Activated CD8-positive, alpha-beta memory T cell treated with anti-CD3 and anti-CD28 coated beads, Interleukin-2, amount 10 ng/mL, durations not matched to agents 7 days and 5 days (primary cell): ENCODE measurements around the gene COL13A1. TPM values are rescaled to one million over a fixed set of nuclear protein-coding genes. Genes with fewer than 3 reads are reported as not detected.

Source experiments
- ATAC-seq: fragments of 150-1000 bp; cut with Tn5 transposase; one replicate; pipeline ENCODE4 v1.10.0; 2021; ENCODE audit warnings: moderate library complexity
- CTCF ChIA-PET: fragments of 350-600 bp; sonication (Branson Sonifier 250); formaldehyde crosslinking; loops from one replicate; lab custom pipeline; 2021; ENCODE audit warnings: antibody characterized with exemption; lab: Charles Lee
- DNase-seq: peaks from one replicate; pipeline ENCODE4 v3.0.0-alpha.2; 2020
- H3K27ac Mint-ChIP-seq: one replicate; pipeline ENCODE4 v1.8.0; 2021; ENCODE audit warnings: mild to moderate bottlenecking, mixed read lengths
- H3K27me3 Mint-ChIP-seq: one replicate; pipeline ENCODE4 v1.8.0; 2021; ENCODE audit warnings: mixed read lengths
- H3K36me3 Mint-ChIP-seq: one replicate; pipeline ENCODE4 v1.8.0; 2021; ENCODE audit warnings: mild to moderate bottlenecking, mixed read lengths
- H3K4me1 Mint-ChIP-seq: one replicate; pipeline ENCODE4 v1.8.0; 2021; ENCODE audit warnings: mixed read lengths
- H3K4me3 Mint-ChIP-seq: one replicate; pipeline ENCODE4 v1.8.0; 2021; ENCODE audit warnings: mild to moderate bottlenecking, moderate library complexity, mixed read lengths
- H3K9me3 Mint-ChIP-seq: one replicate; pipeline ENCODE4 v1.8.0; 2022; ENCODE audit warnings: low read depth, mixed read lengths
- total RNA-seq, 2 experiments: library from RNA; stranded (reverse); gene quantifications; one replicate each; pipeline ENCODE4 v1.2.3, GENCODE V29; 2021

Gene COL13A1
- total RNA-seq, 2 experiments from 2014 or later: not detected

DNA sequence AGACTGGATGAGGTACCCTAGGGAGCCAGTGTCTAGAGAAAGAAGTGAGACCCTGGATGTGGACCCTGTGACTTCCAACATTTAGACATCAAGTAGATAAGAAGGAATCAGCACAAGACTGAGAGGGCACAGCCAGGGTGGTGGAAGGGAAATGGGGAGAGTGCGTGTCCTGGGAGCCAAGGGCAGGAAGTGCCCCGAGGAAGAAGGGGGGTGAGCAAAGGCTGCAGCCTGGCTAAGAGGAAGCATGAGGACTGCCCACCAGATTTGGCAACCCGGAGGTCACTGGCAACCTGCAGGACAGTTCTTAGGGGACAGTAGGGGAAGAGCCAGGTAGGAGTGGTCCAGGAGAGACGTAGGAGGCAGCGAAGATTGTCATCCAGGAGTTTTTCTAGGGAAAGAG lies 14.8 kb downstream of the COL13A1 start:
- Mint-ChIP-seq H3K27me3 (peaks cover 21% of the 10 kb centered on the region), H3K9me3 (peaks cover 2% of the 10 kb centered on the region), H3K27ac (no peak overlapping the region), H3K4me1 (peaks cover 21% of the 10 kb centered on the region), H3K36me3 (peaks cover 4% of the 10 kb centered on the region), H3K4me3 (no peak overlapping the region)
- no peak for ATAC-seq
- CTCF ChIA-PET: no interaction called here
- DNase-seq: no peak

DNA sequence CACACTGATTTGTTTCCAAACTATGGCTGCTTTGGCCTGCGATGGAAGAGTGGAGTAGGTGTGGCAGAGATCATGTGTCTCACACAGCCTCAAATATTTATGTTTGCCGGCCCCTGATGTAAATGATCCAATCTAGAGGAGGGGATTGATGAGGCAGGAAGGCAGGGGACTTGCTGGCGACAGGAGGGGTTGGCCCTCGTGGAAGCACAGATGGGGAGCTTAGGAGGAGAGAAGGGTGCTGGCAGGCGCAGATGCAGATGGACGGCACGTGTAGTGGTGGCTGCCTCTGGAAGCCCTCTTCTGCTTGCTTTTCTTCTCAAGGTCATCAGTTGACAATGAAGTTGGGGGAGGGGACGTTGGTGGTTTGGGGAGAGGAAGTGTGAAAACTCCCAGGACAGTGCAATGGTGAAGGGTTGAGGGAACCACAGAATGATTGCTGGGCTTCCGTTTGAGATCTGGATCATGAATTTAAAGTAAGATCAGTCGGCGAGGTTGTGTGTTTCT lies 15.4 kb downstream of the COL13A1 start:
- Mint-ChIP-seq H3K4me1 (peaks cover 21% of the 10 kb centered on the region), H3K36me3 (peaks cover 4% of the 10 kb centered on the region), H3K27ac (no peak overlapping the region), H3K9me3 (peaks cover 2% of the 10 kb centered on the region), H3K27me3 (peaks cover 21% of the 10 kb centered on the region), H3K4me3 (no peak overlapping the region)
- CTCF ChIA-PET: no interaction called here
- no peak for DNase-seq
- peak; percentile 23 for ATAC-seq

- ATAC-seq: no peak
- peaks cover 21% of the 10 kb centered on the region for H3K27me3 Mint-ChIP-seq
- H3K4me1 Mint-ChIP-seq: peaks cover 21% of the 10 kb centered on the region
- peaks cover 2% of the 10 kb centered on the region for H3K9me3 Mint-ChIP-seq
- CTCF ChIA-PET: no interaction called here
- H3K36me3 Mint-ChIP-seq: peaks cover 4% of the 10 kb centered on the region
- DNase-seq: no peak
- no peak overlapping the region for H3K4me3 Mint-ChIP-seq
- no peak overlapping the region for H3K27ac Mint-ChIP-seq
These were observed 17.1 kb downstream of the COL13A1 start for GRCh38 chr10:69818676-69819239.

DNA sequence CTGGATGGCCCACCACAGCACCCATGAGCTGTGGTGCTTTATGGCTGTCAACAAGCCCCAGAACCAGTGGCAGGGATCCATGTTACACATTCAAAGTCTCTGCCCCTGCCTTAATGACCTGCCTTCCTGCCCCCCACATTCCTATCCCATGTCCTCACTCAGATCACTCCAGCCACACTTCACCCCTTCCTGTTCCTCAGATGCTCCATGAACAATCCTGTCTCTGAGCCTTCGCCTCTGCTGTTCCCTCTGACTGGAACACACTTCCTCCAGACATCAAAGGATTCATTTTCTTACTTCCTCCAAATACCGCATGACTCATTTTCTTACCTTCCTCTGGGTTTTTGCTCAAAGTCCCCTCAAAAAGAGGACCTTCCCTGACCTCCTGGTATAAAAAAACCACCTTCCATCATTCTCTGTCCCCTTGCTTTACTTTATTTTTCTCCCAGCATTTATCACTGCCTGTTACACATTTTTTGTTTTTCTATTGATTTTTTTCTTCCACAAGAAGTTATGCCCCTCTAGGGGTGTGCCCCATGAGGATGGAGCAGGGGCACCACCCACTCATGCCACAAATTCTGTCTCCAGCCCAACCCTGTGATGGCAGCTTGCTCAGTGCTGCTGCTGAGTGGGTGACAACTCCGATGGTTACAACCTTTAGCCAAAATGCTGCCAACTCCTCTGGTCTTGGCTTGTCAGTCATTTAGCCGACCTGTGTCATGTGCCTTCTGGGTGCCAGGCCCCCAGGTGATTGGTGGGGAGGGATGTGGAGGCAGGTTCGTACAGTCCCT lies 18.2 kb downstream of the COL13A1 start:
- peaks cover 2% of the 10 kb centered on the region for H3K9me3 Mint-ChIP-seq

DNA sequence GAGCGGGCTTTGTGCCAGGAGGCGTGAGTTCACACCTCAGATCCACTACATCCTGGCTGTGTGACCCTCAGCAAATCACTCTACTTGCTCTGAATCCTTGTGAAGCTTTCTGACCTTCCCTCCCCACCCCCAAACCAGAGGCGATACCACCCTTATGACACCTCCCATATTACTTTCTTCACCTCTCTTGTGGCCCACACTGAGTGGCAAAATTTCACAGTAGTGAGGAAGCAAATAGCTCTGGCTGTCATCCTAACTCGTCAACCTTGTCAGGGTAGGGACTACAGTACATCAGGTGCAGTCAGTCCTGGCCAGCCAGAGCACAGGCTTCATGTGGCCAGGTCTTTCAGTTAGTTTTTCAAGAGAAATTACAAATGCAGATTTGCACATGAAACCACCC lies 19.1 kb downstream of the COL13A1 start:
- Mint-ChIP-seq H3K27me3 (peaks cover 21% of the 10 kb centered on the region), H3K27ac (no peak overlapping the region), H3K9me3 (peaks cover 2% of the 10 kb centered on the region), H3K36me3 (peaks cover 4% of the 10 kb centered on the region), H3K4me3 (no peak overlapping the region), H3K4me1 (peaks cover 21% of the 10 kb centered on the region)
- no peak for DNase-seq
- ATAC-seq: no peak
- CTCF ChIA-PET: no interaction called here

More for the DNA sequence above, 18.2 kb downstream of the COL13A1 start:
- DNase-seq (no peak), ATAC-seq (no peak)
- CTCF ChIA-PET: no interaction called here
- Mint-ChIP-seq H3K27me3 (peaks cover 21% of the 10 kb centered on the region), H3K36me3 (peaks cover 4% of the 10 kb centered on the region), H3K4me1 (peaks cover 21% of the 10 kb centered on the region), H3K4me3 (no peak overlapping the region), H3K27ac (peak overlapping the region; percentile 13)

DNA sequence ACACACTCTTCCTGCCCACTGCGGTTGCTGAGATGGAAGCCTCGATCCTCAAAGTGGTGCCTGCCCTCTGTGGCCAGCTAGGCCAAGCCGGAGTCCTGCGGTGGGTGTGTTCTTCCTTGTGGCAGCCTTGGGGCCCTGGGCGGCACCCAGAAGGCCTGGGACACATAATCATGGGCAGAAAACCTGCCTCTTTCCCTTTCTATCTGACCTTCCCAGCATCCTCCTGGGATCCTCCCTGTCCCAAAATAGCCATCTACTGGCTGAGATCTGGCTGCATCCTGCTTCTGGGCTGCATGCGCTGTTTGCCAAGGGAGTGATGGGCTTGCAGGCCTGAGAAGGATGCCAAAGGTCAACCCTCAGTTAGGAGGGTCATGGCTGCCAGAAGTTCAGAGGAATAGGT lies 23.9 kb downstream of the COL13A1 start:
- Mint-ChIP-seq H3K4me1 (peaks cover 2% of the 10 kb centered on the region), H3K36me3 (no peaks in the 10 kb centered on the region), H3K27ac (no peak overlapping the region), H3K27me3 (peaks cover 22% of the 10 kb centered on the region), H3K9me3 (no peaks in the 10 kb centered on the region), H3K4me3 (no peak overlapping the region)
- ATAC-seq (no peak), DNase-seq (no peak)
- CTCF ChIA-PET: no interaction called here

GRCh38 chr10:69826094-69826493 lies 24.4 kb downstream of the COL13A1 start:
- ATAC-seq: no peak
- H3K9me3 Mint-ChIP-seq: no peaks in the 10 kb centered on the region
- no peaks in the 10 kb centered on the region for H3K4me1 Mint-ChIP-seq
- no peak overlapping the region for H3K27ac Mint-ChIP-seq
- no peak overlapping the region for H3K4me3 Mint-ChIP-seq
- no peak for DNase-seq
- peaks cover 22% of the 10 kb centered on the region for H3K27me3 Mint-ChIP-seq
- CTCF ChIA-PET: no interaction called here
- no peaks in the 10 kb centered on the region for H3K36me3 Mint-ChIP-seq

DNA sequence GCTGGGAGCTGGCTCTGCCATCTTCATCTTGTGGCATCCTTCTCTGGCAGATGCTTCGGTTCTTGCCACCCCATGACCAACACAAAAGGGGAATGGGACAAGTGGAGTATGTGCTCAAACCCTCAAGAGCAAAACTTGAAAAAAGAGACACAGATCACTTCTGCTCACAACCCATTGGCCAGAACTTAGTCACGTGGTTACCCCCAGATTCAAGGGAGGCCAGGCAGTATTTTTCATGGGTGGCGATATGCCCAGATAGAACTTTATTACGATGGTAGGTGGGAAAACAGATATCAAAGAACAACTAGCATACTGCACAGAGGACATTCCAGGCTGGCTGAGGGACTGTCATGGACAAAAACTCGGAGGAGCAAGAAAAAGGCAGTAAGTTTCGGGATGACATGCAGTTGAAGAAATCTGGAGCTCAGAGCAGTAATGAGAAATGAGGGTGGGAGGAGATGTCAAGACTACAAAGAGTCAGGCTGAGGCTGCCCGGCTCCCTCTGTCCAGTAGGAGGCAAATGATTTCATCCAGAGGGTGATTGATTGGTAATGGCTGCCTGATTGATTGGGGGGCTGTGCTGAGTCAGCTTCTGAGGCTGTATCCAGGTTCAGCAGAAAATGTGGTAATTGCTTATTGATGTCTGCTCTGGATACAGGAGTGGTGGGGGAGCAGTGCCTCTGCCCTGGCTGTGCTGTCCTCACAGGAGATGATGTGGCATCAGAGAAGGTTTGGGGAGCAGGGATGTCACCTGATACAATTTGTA lies 25.3 kb downstream of the COL13A1 start:
- H3K4me1 Mint-ChIP-seq: no peaks in the 10 kb centered on the region
- H3K4me3 Mint-ChIP-seq: no peak overlapping the region
- no peak overlapping the region for H3K27ac Mint-ChIP-seq
- no peaks in the 10 kb centered on the region for H3K36me3 Mint-ChIP-seq
- H3K9me3 Mint-ChIP-seq: no peaks in the 10 kb centered on the region
- ATAC-seq: no peak
- H3K27me3 Mint-ChIP-seq: peaks cover 29% of the 10 kb centered on the region
- CTCF ChIA-PET: no interaction called here
- no peak for DNase-seq

DNA sequence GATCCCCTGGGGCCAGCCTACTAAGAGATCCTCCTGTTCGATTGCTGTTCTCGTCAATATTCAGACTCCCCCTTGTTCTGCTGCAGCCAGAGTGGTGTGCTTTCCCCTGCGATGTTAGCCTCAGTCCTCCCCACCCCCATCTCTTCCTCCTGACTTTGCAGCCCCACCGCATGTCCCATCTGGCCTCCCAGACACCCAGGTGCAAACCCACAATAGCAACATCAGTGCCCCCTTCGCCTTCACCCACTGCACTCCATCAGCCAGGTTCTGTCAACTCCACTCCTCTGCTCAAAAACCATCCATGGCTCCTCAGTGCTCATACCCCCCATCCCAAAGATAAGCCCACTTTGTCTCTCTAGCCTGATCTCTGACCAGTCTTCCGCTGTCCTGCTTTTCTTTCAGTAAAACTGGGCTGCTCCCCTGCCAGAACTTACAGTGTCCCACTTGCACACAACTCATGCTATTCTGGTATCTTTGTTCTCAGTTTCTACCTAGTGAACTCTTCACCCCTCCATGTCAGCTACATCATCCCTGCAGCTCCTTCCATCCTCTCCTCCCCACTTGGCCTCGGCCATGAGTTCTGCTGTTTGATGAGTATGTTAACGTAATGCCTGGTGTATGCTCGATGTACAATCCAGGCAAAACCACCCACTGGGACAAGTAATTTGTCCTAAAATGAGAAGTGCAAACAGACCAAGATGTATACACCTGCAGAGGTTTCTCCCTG lies 26.6 kb downstream of the COL13A1 start:
- no peaks in the 10 kb centered on the region for H3K36me3 Mint-ChIP-seq
- ATAC-seq (no peak), DNase-seq (no peak)
- no peak overlapping the region for H3K4me3 Mint-ChIP-seq
- no peaks in the 10 kb centered on the region for H3K4me1 Mint-ChIP-seq
- CTCF ChIA-PET: no interaction called here
- H3K9me3 Mint-ChIP-seq: no peaks in the 10 kb centered on the region
- no peak overlapping the region for H3K27ac Mint-ChIP-seq
- peaks cover 34% of the 10 kb centered on the region for H3K27me3 Mint-ChIP-seq

DNA sequence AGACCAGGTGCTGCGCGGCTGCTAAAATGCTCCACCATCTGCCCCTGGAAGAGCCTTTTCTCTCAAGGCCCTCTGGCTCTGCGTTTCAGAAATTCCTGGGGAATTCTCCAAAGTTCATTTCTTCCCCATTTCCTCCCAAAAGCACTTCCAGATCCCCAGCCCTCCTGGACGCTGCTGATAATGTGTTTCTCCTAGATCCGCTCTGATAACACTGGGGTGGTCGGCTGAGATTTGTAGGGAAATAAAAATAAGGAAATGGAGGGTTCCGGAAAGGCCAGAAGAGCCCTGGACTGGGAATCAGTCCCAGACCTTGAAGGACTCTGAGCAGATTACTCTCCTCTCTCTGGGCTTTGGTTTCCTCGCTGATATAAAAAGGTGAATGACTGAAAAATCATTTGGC lies 28.1 kb downstream of the COL13A1 start:
- Mint-ChIP-seq H3K36me3 (no peaks in the 10 kb centered on the region), H3K27ac (no peak overlapping the region), H3K27me3 (peaks cover 37% of the 10 kb centered on the region), H3K9me3 (no peaks in the 10 kb centered on the region), H3K4me3 (no peak overlapping the region), H3K4me1 (no peaks in the 10 kb centered on the region)
- no peak for ATAC-seq
- CTCF ChIA-PET: no interaction called here
- no peak for DNase-seq

GRCh38 chr10:69831231-69831855 lies 29.6 kb downstream of the COL13A1 start:
- ATAC-seq: no peak

GRCh38 chr10:69835233-69835632 lies 33.5 kb downstream of the COL13A1 start:
- ATAC-seq (no peak), DNase-seq (no peak)
- no peaks in the 10 kb centered on the region for H3K9me3 Mint-ChIP-seq
- H3K4me1 Mint-ChIP-seq: no peaks in the 10 kb centered on the region
- no peak overlapping the region for H3K4me3 Mint-ChIP-seq
- peaks cover 24% of the 10 kb centered on the region for H3K27me3 Mint-ChIP-seq
- H3K27ac Mint-ChIP-seq: no peak overlapping the region
- H3K36me3 Mint-ChIP-seq: no peaks in the 10 kb centered on the region
- CTCF ChIA-PET: no interaction called here

More at GRCh38 chr10:69831231-69831855, 29.6 kb downstream of the COL13A1 start:
- H3K4me3 Mint-ChIP-seq: no peak overlapping the region
- no peaks in the 10 kb centered on the region for H3K9me3 Mint-ChIP-seq
- peaks cover 41% of the 10 kb centered on the region for H3K27me3 Mint-ChIP-seq
- no peak for DNase-seq
- no peaks in the 10 kb centered on the region for H3K36me3 Mint-ChIP-seq
- H3K4me1 Mint-ChIP-seq: no peaks in the 10 kb centered on the region
- CTCF ChIA-PET: no interaction called here
- no peak overlapping the region for H3K27ac Mint-ChIP-seq
